ENCODE measurements around the gene SLC9A9. TPM values are rescaled to one million over a fixed set of nuclear protein-coding genes. Genes with fewer than 3 reads are reported as not detected.

The SLC9A9 gene
- total RNA-seq, 1 donor from 2014 or later = 0.22 TPM

- no peaks in the 10 kb centered on the region for H3K9me3 Mint-ChIP-seq
Observed at GRCh38 chr3:143475981-143476380, 372.3 kb downstream of the SLC9A9 start.

DNA sequence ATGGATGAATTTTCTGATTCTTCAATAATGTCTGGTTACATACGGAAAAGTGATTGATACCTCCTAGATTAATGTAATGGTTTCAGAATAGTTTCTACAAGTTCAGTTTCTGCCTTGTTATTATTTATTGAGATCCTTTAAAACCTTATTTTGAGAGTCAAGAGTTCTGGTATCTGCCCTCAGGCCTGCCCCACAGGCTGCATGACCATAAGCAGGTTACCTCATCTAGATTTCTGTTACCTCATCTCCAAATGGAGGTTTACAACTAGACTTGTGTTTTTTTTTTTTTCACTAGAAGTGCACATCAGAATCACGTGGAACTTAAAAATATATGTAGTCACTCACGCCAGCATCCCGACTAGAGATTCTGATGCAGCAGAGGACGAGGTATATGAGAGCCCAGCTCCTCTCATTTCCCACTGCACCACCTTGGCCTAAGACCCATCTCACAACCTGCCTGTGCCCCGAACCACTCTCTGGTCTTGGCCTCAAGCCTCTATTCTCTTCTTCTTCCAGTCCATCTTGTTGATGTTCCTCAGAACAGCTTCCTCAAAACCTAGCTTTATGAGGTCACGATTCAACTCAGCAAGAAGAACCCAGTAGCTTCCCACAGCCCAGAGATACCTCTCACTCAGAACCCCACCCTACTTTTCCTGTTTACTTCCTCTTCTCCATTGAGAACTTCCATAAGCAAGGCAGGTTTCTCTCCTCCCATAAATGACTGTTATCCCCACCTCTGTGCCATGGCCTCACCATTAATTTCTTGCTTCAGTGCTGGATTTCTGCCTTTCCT, 375.3 kb downstream of the SLC9A9 start:
- no peaks in the 10 kb centered on the region for H3K79me2 ChIP-seq (ENCODE audit: low read depth)
- no peaks in the 10 kb centered on the region for H3K4me1 ChIP-seq
- no peaks in the 10 kb centered on the region for H3K36me3 Mint-ChIP-seq
- H3K4me2 ChIP-seq = no peak overlapping the region
- H3K27me3 Mint-ChIP-seq (ENCODE audit: insufficient read depth, low read depth) = peaks cover 5% of the 10 kb centered on the region
- H3F3A ChIP-seq (ENCODE audit: low read depth) = no peaks in the 10 kb centered on the region
- H3K9me3 ChIP-seq (ENCODE audit: low read depth) = no peaks in the 10 kb centered on the region
- no peaks in the 10 kb centered on the region for H4K20me1 ChIP-seq (ENCODE audit: low read depth)
- H3K27ac Mint-ChIP-seq = no peak overlapping the region
- no peaks in the 10 kb centered on the region for H3K4me1 Mint-ChIP-seq
- no peaks in the 10 kb centered on the region for H3K9me3 Mint-ChIP-seq
- no peaks in the 10 kb centered on the region for H3K27me3 ChIP-seq
- H3K4me3 ChIP-seq = no peak overlapping the region
- no peak overlapping the region for H3K27ac ChIP-seq
- H2AFZ ChIP-seq (replicated peaks) = no peak overlapping the region
- no peaks in the 10 kb centered on the region for H3K36me3 ChIP-seq
- DNase-seq (ENCODE audit: low spot score) = no peak
- no peak overlapping the region for H3K9ac ChIP-seq
- no peak for TF ChIP-seq EZH2phosphoT487 (IDR thresholded peaks at IDR 0.05)
- TF ChIP-seq CTCF (IDR thresholded peaks at IDR 0.05) = no peak
- no peak for TF ChIP-seq EZH2 (IDR thresholded peaks at IDR 0.05)
- H3K4me3 Mint-ChIP-seq = no peak overlapping the region

More at GRCh38 chr3:143475981-143476380, 372.3 kb downstream of the SLC9A9 start:
- Histone ChIP-seq H3K4me1 (peaks cover 3% of the 10 kb centered on the region), H3K27ac (no peak overlapping the region), H2AFZ (replicated peaks) (no peak overlapping the region), H3K4me3 (no peak overlapping the region), H3K27me3 (no peaks in the 10 kb centered on the region), H3K79me2 (ENCODE audit: low read depth) (no peaks in the 10 kb centered on the region), H4K20me1 (ENCODE audit: low read depth) (no peaks in the 10 kb centered on the region), H3K9me3 (ENCODE audit: low read depth) (no peaks in the 10 kb centered on the region), H3K9ac (no peak overlapping the region), H3F3A (ENCODE audit: low read depth) (no peaks in the 10 kb centered on the region), H3K4me2 (no peak overlapping the region), H3K36me3 (no peaks in the 10 kb centered on the region)
- no peak for DNase-seq (ENCODE audit: low spot score)
- Mint-ChIP-seq H3K36me3 (no peaks in the 10 kb centered on the region), H3K4me1 (peaks cover 8% of the 10 kb centered on the region), H3K27ac (no peak overlapping the region), H3K4me3 (no peak overlapping the region), H3K27me3 (ENCODE audit: insufficient read depth, low read depth) (peaks cover 8% of the 10 kb centered on the region)
- TF ChIP-seq EZH2 (IDR thresholded peaks at IDR 0.05) (no peak), CTCF (IDR thresholded peaks at IDR 0.05) (no peak), EZH2phosphoT487 (IDR thresholded peaks at IDR 0.05) (no peak)

DNA sequence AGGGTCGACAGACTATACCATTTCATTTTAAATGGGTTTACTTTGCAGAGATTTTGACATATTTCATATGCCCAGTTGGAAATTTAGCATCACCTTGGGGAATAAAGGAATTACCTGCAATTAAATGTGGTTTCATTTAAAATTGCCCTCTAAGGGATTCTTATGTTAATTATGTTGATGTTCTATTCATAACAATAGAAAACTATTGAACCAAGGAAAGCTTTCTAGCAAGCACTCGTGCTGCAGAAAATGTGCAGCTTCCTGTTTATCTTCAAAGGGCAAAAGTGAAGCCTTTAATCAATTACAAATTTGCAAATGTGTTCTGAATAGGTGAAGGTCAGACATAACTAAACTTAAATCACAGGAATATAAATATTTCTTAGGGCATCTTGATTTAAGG, 376.6 kb downstream of the SLC9A9 start:
- no peaks in the 10 kb centered on the region for H3F3A ChIP-seq (ENCODE audit: low read depth)
- no peak for TF ChIP-seq EZH2 (IDR thresholded peaks at IDR 0.05)
- TF ChIP-seq EZH2phosphoT487 (IDR thresholded peaks at IDR 0.05) = no peak
- TF ChIP-seq CTCF (IDR thresholded peaks at IDR 0.05) = no peak
- no peak overlapping the region for H3K4me3 ChIP-seq
- H2AFZ ChIP-seq (replicated peaks) = no peak overlapping the region
- H3K27ac Mint-ChIP-seq = no peak overlapping the region
- no peak for DNase-seq (ENCODE audit: low spot score)
- no peaks in the 10 kb centered on the region for H3K27me3 ChIP-seq
- no peaks in the 10 kb centered on the region for H3K79me2 ChIP-seq (ENCODE audit: low read depth)
- no peak overlapping the region for H3K4me3 Mint-ChIP-seq
- H3K36me3 Mint-ChIP-seq = no peaks in the 10 kb centered on the region
- no peak overlapping the region for H3K27ac ChIP-seq
- H3K27me3 Mint-ChIP-seq (ENCODE audit: insufficient read depth, low read depth) = peaks cover 5% of the 10 kb centered on the region
- H3K9me3 ChIP-seq (ENCODE audit: low read depth) = no peaks in the 10 kb centered on the region
- no peaks in the 10 kb centered on the region for H3K4me1 Mint-ChIP-seq
- H4K20me1 ChIP-seq (ENCODE audit: low read depth) = no peaks in the 10 kb centered on the region
- no peaks in the 10 kb centered on the region for H3K9me3 Mint-ChIP-seq
- H3K4me1 ChIP-seq = no peaks in the 10 kb centered on the region
- H3K4me2 ChIP-seq = no peak overlapping the region
- H3K9ac ChIP-seq = no peak overlapping the region
- H3K36me3 ChIP-seq = no peaks in the 10 kb centered on the region

Measured in neural progenitor cell (in vitro differentiated cells).